CD14-positive monocyte (primary cell): ENCODE results near the gene CSTB. TPM values are rescaled to one million over a fixed set of nuclear protein-coding genes. Genes with fewer than 3 reads are reported as not detected.

ENCODE experiments used
- DNase-seq, 3 donors: peaks; one replicate each; pipeline ENCODE4 v3.0.0-alpha.2; 2011 to 2022
- H2AFZ ChIP-seq: 2 replicates; pipeline ENCODE4 v1.6.0; 2012; ENCODE audit warnings: mild to moderate bottlenecking, low read depth, low read length, inconsistent platforms; ENCODE audit not compliant: insufficient read depth, poor library complexity, severe bottlenecking
- H3K27ac ChIP-seq, 2 donors: 1 replicate in 1 of 2; 2 replicates in 1 of 2; pipeline ENCODE4 v1.5.1; 2012 to 2013; ENCODE audit warnings: low read length in 2 of 2, control low read depth in 1 of 2, inconsistent platforms in 1 of 2, low read depth in 1 of 2, mild to moderate bottlenecking in 1 of 2
- H3K27me3 ChIP-seq, 2 donors: one replicate each; pipeline versions ENCODE4 v1.6.0 to v1.6.1; 2011 to 2013; ENCODE audit warnings: low read length in 2 of 2; ENCODE audit not compliant: control insufficient read depth in 2 of 2, insufficient read depth in 2 of 2
- H3K36me3 ChIP-seq, 2 donors: replicated peaks in 1 of 2; 1 replicate in 1 of 2; 2 replicates in 1 of 2; pipeline versions ENCODE4 v1.5.1 to v1.6.1; 2012 to 2013; ENCODE audit warnings: low read length in 2 of 2, control low read depth in 1 of 2, inconsistent platforms in 1 of 2, mild to moderate bottlenecking in 1 of 2; ENCODE audit not compliant: insufficient read depth in 2 of 2, control insufficient read depth in 1 of 2
- H3K4me1 ChIP-seq, 2 donors: 1 replicate in 1 of 2; 2 replicates in 1 of 2; pipeline versions ENCODE4 v1.5.1 to v1.6.1; 2012 to 2013; ENCODE audit warnings: low read length in 2 of 2, control low read depth in 1 of 2, inconsistent platforms in 1 of 2, mild to moderate bottlenecking in 1 of 2, moderate library complexity in 1 of 2; ENCODE audit not compliant: insufficient read depth in 2 of 2, control insufficient read depth in 1 of 2
- H3K4me2 ChIP-seq: replicated peaks from 2 replicates; pipeline ENCODE3; 2012; ENCODE audit warnings: low read length, moderate library complexity, mild to moderate bottlenecking; ENCODE audit not compliant: poor library complexity, severe bottlenecking; ENCODE audit errors: extremely low read depth
- H3K4me3 ChIP-seq, 3 experiments: fragments of 200-600 bp in 1 of 3; sonication (generic) in 1 of 3; replicated peaks in 1 of 3; 1 replicate in 2 of 3; 2 replicates in 1 of 3; pipeline ENCODE4 v1.5.1; 2011 to 2013; ENCODE audit warnings: low read length in 3 of 3, mild to moderate bottlenecking in 3 of 3, control low read depth in 2 of 3, low read depth in 2 of 3, inconsistent platforms in 1 of 3, moderate library complexity in 1 of 3
- H3K79me2 ChIP-seq: 2 replicates; pipeline ENCODE4 v1.6.0; 2012; ENCODE audit warnings: mild to moderate bottlenecking, control low read depth, inconsistent platforms, low read length, moderate library complexity; ENCODE audit not compliant: insufficient read depth
- H3K9ac ChIP-seq: 2 replicates; pipeline ENCODE4 v1.6.0; 2017; ENCODE audit warnings: low read length, mild to moderate bottlenecking; ENCODE audit not compliant: insufficient read depth, poor library complexity, severe bottlenecking
- H3K9me3 ChIP-seq, 2 donors: replicated peaks in 1 of 2; 1 replicate in 1 of 2; 2 replicates in 1 of 2; pipeline versions ENCODE4 v1.5.1 to v1.6.1; 2012 to 2013; ENCODE audit warnings: low read length in 2 of 2, control low read depth in 1 of 2; ENCODE audit not compliant: control insufficient read depth in 1 of 2, insufficient read depth in 1 of 2
- H4K20me1 ChIP-seq: 2 replicates; pipeline ENCODE4 v1.6.0; 2012; ENCODE audit warnings: mild to moderate bottlenecking, low read length, control low read depth, moderate library complexity; ENCODE audit not compliant: insufficient read depth
- H3K27ac Mint-ChIP-seq, 7 donors: one replicate each; pipeline ENCODE4 v1.8.0; 2020; ENCODE audit warnings: mild to moderate bottlenecking in 7 of 7, mixed read lengths in 7 of 7, moderate library complexity in 6 of 7, inconsistent platforms in 2 of 7
- H3K27me3 Mint-ChIP-seq, 3 donors: one replicate each; pipeline ENCODE4 v1.8.0; 2021 to 2022; ENCODE audit warnings: low read depth in 3 of 3, mild to moderate bottlenecking in 3 of 3, mixed read lengths in 3 of 3, moderate library complexity in 3 of 3, inconsistent platforms in 1 of 3
- H3K36me3 Mint-ChIP-seq, 2 donors: one replicate each; pipeline ENCODE4 v1.8.0; 2020; ENCODE audit warnings: mixed read lengths in 2 of 2, inconsistent platforms in 1 of 2, mild to moderate bottlenecking in 1 of 2
- H3K4me1 Mint-ChIP-seq: one replicate; pipeline ENCODE4 v1.8.0; 2020; ENCODE audit warnings: mild to moderate bottlenecking, mixed read lengths
- H3K4me3 Mint-ChIP-seq, 2 donors: one replicate each; pipeline ENCODE4 v1.8.0; 2020; ENCODE audit warnings: mild to moderate bottlenecking in 2 of 2, mixed read lengths in 2 of 2, moderate library complexity in 1 of 2
- H3K9me3 Mint-ChIP-seq, 7 donors: one replicate each; pipeline ENCODE4 v1.8.0; 2020 to 2022; ENCODE audit warnings: mixed read lengths in 7 of 7, mild to moderate bottlenecking in 6 of 7, moderate library complexity in 6 of 7, inconsistent platforms in 2 of 7
- CTCF ChIP-seq: fragments of 200-600 bp; IDR thresholded peaks from one replicate; pipeline ENCODE4 v1.8.0; 2022; ENCODE audit warnings: antibody characterized with exemption, mild to moderate bottlenecking
- WGBS: methylation state at CpG from one replicate; pipeline ENCODE4 v1.1.5; 2013; ENCODE audit warnings: missing lambda C conversion rate; ENCODE audit not compliant: insufficient coverage; 5-methylcytosine and 5-hydroxymethylcytosine counted together
- intact Hi-C, 2 donors: fragments of 100-400 bp; cut with micrococcal nuclease; formaldehyde crosslinking; loops; one replicate each; pipeline versions ENCODE4 v1.15.0 to v1.15.1; 2023
- polyA plus RNA-seq, 3 donors: library from polyadenylated mRNA; depleted of rRNA in 1 of 3; unstranded in 2 of 3; stranded (reverse) in 1 of 3; fragments of 300-500 nt in 2 of 3; fragments of >200 nt in 1 of 3; fragmentation: Illumina TruSeq in 2 of 3; gene quantifications; 1 replicate in 2 of 3; 2 replicates in 1 of 3; pipeline ENCODE4 v1.2.3, GENCODE V29; 2012 to 2021

CSTB gene
- polyA plus RNA-seq, 3 donors, result 73.7 to 120 (median 115) TPM

- H3K9me3 Mint-ChIP-seq, result peaks cover 0 to 3% (median 0%) of the 10 kb centered on the region in 7 donors
- H3K9ac ChIP-seq, result no peak overlapping the region
- peak overlapping the region in 1 of 7 donors; percentile 54 for H3K27ac Mint-ChIP-seq
- TF ChIP-seq CTCF, result no peak
- peaks cover 73% of the 10 kb centered on the region for H4K20me1 ChIP-seq
- H3K27me3 ChIP-seq, result no peaks in the 10 kb centered on the region
- H3K79me2 ChIP-seq, result peaks cover 12% of the 10 kb centered on the region
- peaks cover 26 to 49% of the 10 kb centered on the region in 2 donors for H3K36me3 ChIP-seq
- H3K27ac ChIP-seq, result no peak overlapping the region
- no peak overlapping the region for H3K4me2 ChIP-seq
- intact Hi-C loops, result no loop called here
- no peak overlapping the region for H3K4me3 Mint-ChIP-seq
- no peak for DNase-seq
- peaks cover 50 to 76% of the 10 kb centered on the region in 2 donors for H3K36me3 Mint-ChIP-seq
- no peak overlapping the region for H3K4me3 ChIP-seq
- H2AFZ ChIP-seq, result no peak overlapping the region
- peaks cover 0 to 4% (median 4%) of the 10 kb centered on the region in 3 donors for H3K27me3 Mint-ChIP-seq
- H3K9me3 ChIP-seq, result no peaks in the 10 kb centered on the region
- 98% methylated on average over 15 of the region's 17 CpGs for WGBS
- peaks cover 19% of the 10 kb centered on the region for H3K4me1 Mint-ChIP-seq
- H3K4me1 ChIP-seq, result peaks cover 17 to 18% of the 10 kb centered on the region in 2 donors
Observed at GRCh38 chr21:43800124-43800523, 24.0 kb upstream of the CSTB start.

GRCh38 chr21:43799301-43799840 lies 23.3 kb upstream of the CSTB start:
- H4K20me1 ChIP-seq, result peaks cover 73% of the 10 kb centered on the region
- Mint-ChIP-seq H3K9me3 (peaks cover 0 to 5% (median 0%) of the 10 kb centered on the region in 7 donors), H3K4me3 (no peak overlapping the region), H3K36me3 (peaks cover 52 to 82% of the 10 kb centered on the region in 2 donors), H3K27ac (no peak overlapping the region), H3K27me3 (peaks cover 0 to 4% (median 4%) of the 10 kb centered on the region in 3 donors), H3K4me1 (peaks cover 11% of the 10 kb centered on the region)
- TF ChIP-seq CTCF, result no peak
- WGBS, result 97% methylated on average over 18 of the region's 19 CpGs
- peaks cover 9 to 11% of the 10 kb centered on the region in 2 donors for H3K4me1 ChIP-seq
- intact Hi-C loops, result no loop called here
- no peak for DNase-seq
- H3K9ac ChIP-seq, result no peak overlapping the region
- H3K27me3 ChIP-seq, result no peaks in the 10 kb centered on the region
- no peak overlapping the region for H2AFZ ChIP-seq
- H3K36me3 ChIP-seq, result peaks cover 26 to 54% of the 10 kb centered on the region in 2 donors
- no peak overlapping the region for H3K4me3 ChIP-seq
- no peak overlapping the region for H3K27ac ChIP-seq
- H3K9me3 ChIP-seq, result no peaks in the 10 kb centered on the region
- H3K4me2 ChIP-seq, result no peak overlapping the region
- H3K79me2 ChIP-seq, result peaks cover 9% of the 10 kb centered on the region
